ENCODE results near the gene ARID5B. TPM values are rescaled to one million over a fixed set of nuclear protein-coding genes. Genes with fewer than 3 reads are reported as not detected.

Gene ARID5B
- total RNA-seq, 2 experiments from 2014 or later: 26.7 to 28.3 TPM

- DNase-seq (no peak), ATAC-seq (no peak)
- Mint-ChIP-seq H3K9me3 (peaks cover 5% of the 10 kb centered on the region), H3K4me1 (ENCODE audit: low read depth) (peaks cover 39% of the 10 kb centered on the region), H3K4me3 (no peak overlapping the region), H3K27me3 (no peaks in the 10 kb centered on the region), H3K36me3 (ENCODE audit: low read depth) (peaks cover 73% of the 10 kb centered on the region), H3K27ac (no peak overlapping the region)
- intact Hi-C loops (cut with micrococcal nuclease): no loop called here
- ChIA-PET CTCF (interaction anchor here (1.2 to 2.6 kb wide), 2 partner anchors 11 to 15 kb away, joined by 3 to 11 read pairs; no protein-coding TSS in a partner anchor), POLR2A (interaction anchor here (1.0 to 1.5 kb wide), 2 partner anchors 12 to 18 kb away, joined by 3 to 4 read pairs; no protein-coding TSS in a partner anchor)
- TF ChIP-seq, protein P1, sequence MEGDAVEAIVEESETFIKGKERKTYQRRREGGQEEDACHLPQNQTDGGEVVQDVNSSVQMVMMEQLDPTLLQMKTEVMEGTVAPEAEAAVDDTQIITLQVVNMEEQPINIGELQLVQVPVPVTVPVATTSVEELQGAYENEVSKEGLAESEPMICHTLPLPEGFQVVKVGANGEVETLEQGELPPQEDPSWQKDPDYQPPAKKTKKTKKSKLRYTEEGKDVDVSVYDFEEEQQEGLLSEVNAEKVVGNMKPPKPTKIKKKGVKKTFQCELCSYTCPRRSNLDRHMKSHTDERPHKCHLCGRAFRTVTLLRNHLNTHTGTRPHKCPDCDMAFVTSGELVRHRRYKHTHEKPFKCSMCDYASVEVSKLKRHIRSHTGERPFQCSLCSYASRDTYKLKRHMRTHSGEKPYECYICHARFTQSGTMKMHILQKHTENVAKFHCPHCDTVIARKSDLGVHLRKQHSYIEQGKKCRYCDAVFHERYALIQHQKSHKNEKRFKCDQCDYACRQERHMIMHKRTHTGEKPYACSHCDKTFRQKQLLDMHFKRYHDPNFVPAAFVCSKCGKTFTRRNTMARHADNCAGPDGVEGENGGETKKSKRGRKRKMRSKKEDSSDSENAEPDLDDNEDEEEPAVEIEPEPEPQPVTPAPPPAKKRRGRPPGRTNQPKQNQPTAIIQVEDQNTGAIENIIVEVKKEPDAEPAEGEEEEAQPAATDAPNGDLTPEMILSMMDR (IDR thresholded peaks at IDR 0.05): no peak
These were observed 21.9 kb downstream of the ARID5B start for GRCh38 chr10:61923210-61923949.

DNA sequence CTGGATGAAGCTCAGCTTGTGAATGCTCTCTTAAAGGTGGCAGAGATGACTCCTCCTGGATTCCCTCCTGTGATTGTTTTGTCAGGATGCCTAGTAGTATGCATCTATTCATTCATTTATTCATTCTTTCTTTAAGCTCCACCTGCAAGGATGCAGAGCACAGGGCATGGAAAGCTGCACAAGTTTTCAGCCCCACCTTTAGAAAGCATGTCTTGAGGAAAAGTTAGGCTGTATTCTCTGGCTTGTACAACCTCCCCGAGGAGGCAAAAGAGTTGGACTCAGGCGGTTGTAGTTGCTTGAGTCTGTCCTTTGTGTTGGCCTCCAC is 22.4 kb downstream of the ARID5B start:
- ChIA-PET POLR2A (interaction anchor here (1.0 kb wide), 1 partner anchor 11 kb away, joined by 3 read pairs; no protein-coding TSS in a partner anchor), CTCF (interaction anchor here (1.2 to 2.6 kb wide), 2 partner anchors 10 to 14 kb away, joined by 3 to 11 read pairs; no protein-coding TSS in a partner anchor)
- no peak for ATAC-seq
- peaks cover 5% of the 10 kb centered on the region for H3K9me3 Mint-ChIP-seq
- TF ChIP-seq, protein P1 (IDR thresholded peaks at IDR 0.05): no peak
- peaks cover 74% of the 10 kb centered on the region for H3K36me3 Mint-ChIP-seq (ENCODE audit: low read depth)
- intact Hi-C loops (cut with micrococcal nuclease): no loop called here
- DNase-seq: no peak
- H3K4me3 Mint-ChIP-seq: no peak overlapping the region
- no peak overlapping the region for H3K27ac Mint-ChIP-seq
- peaks cover 38% of the 10 kb centered on the region for H3K4me1 Mint-ChIP-seq (ENCODE audit: low read depth)
- H3K27me3 Mint-ChIP-seq: no peaks in the 10 kb centered on the region

DNA sequence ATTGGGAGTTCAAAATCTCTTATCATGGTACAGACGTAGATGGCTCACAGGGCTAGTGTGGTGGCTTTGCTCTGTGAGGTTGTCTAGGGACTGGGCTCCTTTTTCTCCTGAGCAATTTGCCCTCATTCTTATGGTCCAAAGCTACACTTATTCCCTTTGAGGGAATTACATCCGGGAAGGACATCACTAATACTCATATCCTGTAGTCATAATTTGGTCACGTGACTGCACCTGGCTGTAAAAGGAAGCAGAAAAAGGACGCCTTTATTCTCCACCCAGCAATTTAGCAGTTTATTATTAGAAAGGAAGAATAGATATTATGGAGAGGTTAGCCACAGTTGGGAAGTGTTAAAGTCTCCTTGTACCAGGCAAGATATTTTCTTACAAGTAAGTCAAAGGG is 28.1 kb downstream of the ARID5B start:
- Mint-ChIP-seq H3K36me3 (ENCODE audit: low read depth) (peaks cover 70% of the 10 kb centered on the region), H3K4me3 (no peak overlapping the region), H3K9me3 (peaks cover 5% of the 10 kb centered on the region), H3K27me3 (no peaks in the 10 kb centered on the region), H3K27ac (peak overlapping the region; percentile 43), H3K4me1 (ENCODE audit: low read depth) (peaks cover 38% of the 10 kb centered on the region)
- TF ChIP-seq, protein P1 (IDR thresholded peaks at IDR 0.05): no peak
- CTCF ChIA-PET: no interaction called here
- DNase-seq (no peak), ATAC-seq (no peak)
- POLR2A ChIA-PET: interaction anchor here (1.2 to 2.5 kb wide), 2 partner anchors 9 to 29 kb away, joined by 3 to 10 read pairs; no protein-coding TSS in a partner anchor
- intact Hi-C loops (cut with micrococcal nuclease): no loop called here

DNA sequence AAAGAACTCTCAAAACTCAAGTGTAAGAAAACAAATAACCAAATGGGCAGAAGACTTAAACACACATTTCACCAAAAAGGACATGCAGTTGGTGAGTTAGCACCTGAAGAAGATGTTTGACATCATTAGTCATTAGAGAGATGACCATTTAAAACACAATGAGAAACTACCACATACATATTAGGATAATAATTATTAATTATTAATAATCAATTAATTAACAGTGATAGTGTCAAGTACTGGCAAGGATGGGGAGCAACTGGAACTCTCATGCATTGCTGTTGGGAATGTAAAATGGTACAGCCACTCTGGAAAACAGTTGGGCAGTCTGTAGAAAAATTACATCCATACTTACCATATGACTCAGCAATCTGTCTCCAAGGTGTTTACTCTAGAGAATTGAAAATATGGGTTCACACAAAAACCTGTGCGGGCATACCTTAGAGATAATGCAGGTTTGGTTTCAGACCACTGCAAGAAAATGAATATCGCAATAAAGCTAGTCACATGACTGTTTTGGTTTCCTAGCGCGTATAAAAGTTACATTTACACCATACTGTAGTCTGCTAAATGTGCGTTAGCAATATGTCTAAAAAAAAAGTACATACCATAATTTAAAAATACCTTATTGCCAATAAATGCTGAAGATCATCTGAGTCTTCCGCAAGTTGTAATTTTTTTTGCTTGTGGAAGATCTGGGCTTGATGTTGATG is 30.3 kb downstream of the ARID5B start:
- intact Hi-C loops (cut with micrococcal nuclease): no loop called here
- no peak for ATAC-seq
- peaks cover 47% of the 10 kb centered on the region for H3K4me1 Mint-ChIP-seq (ENCODE audit: low read depth)
- DNase-seq: no peak
- H3K9me3 Mint-ChIP-seq: no peaks in the 10 kb centered on the region
- no peak overlapping the region for H3K4me3 Mint-ChIP-seq
- peaks cover 61% of the 10 kb centered on the region for H3K36me3 Mint-ChIP-seq (ENCODE audit: low read depth)
- H3K27ac Mint-ChIP-seq: no peak overlapping the region
- TF ChIP-seq, protein P1 (IDR thresholded peaks at IDR 0.05): no peak
- ChIA-PET POLR2A (interaction anchor here (0.7 to 1.4 kb wide), 3 partner anchors 18 to 29 kb away, joined by 3 read pairs; no protein-coding TSS in a partner anchor), CTCF (interaction anchor here (10.1 kb wide), 1 partner anchor 28 kb away, joined by 98 read pairs; the partner anchor contains the start of gene ARID5B)
- H3K27me3 Mint-ChIP-seq: no peaks in the 10 kb centered on the region
